Uterus (tissue), 4 donors: ENCODE measurements around the gene KCNQ5. TPM values are rescaled to one million over a fixed set of nuclear protein-coding genes. Genes with fewer than 3 reads are reported as not detected.

Experiments
- DNase-seq, 2 donors: peaks; one replicate each; pipeline ENCODE4 v3.0.0-alpha.2; 2019 to 2020
- H3K27ac ChIP-seq, 2 donors: fragments of 200-600 bp; sonication (generic); 1 replicate in 1 of 2; 2 replicates in 1 of 2; pipeline ENCODE4 v1.5.1; 2016 to 2018
- H3K27me3 ChIP-seq, 2 donors: fragments of 200-600 bp; sonication (generic); one replicate each; pipeline ENCODE4 v1.5.1; 2018 to 2019; ENCODE audit warnings: control low read depth in 1 of 2
- H3K36me3 ChIP-seq, 2 donors: fragments of 200-600 bp; sonication (generic); one replicate each; pipeline ENCODE4 v1.5.1; 2019; ENCODE audit warnings: control low read depth in 1 of 2
- H3K4me1 ChIP-seq, 2 donors: fragments of 200-600 bp; sonication (generic); one replicate each; pipeline ENCODE4 v1.5.1; 2018 to 2019; ENCODE audit warnings: control low read depth in 1 of 2
- H3K4me3 ChIP-seq, 2 donors: fragments of 200-600 bp; sonication (generic); 1 replicate in 1 of 2; 2 replicates in 1 of 2; pipeline ENCODE4 v1.5.1; 2018 to 2019; ENCODE audit warnings: mild to moderate bottlenecking in 1 of 2
- H3K9me3 ChIP-seq, 2 donors: fragments of 200-600 bp; sonication (generic); one replicate each; pipeline ENCODE4 v1.5.1; 2019; ENCODE audit warnings: control low read depth in 1 of 2
- POLR2A ChIP-seq, 2 donors: fragments of 450-650 bp; IDR thresholded peaks; one replicate each; pipeline ENCODE4 v1.6.1; 2016; ENCODE audit warnings: antibody characterized with exemption in 2 of 2, mild to moderate bottlenecking in 1 of 2, moderate library complexity in 1 of 2
- intact Hi-C: fragments of 100-400 bp; cut with DNase I; formaldehyde crosslinking; loops from one replicate; pipeline ENCODE4 v1.15.1; 2023; ENCODE audit warnings: low total_unique reads
- total RNA-seq, 4 donors: library from RNA; depleted of rRNA in 3 of 4; stranded (reverse); fragments of >200 nt in 3 of 4; gene quantifications; one replicate each; pipeline versions ENCODE4 v1.1.0 to v1.2.4, GENCODE V29; 2014 to 2023
- TF ChIP-seq, protein P1 (sequence below), 4 experiments: fragments of 200-600 bp in 2 of 4; fragments of 450-650 bp in 2 of 4; sonication (generic) in 2 of 4; IDR thresholded peaks; one replicate each; pipeline ENCODE4 v1.5.1; 2016 to 2019; ENCODE audit warnings: antibody characterized with exemption in 4 of 4, mild to moderate bottlenecking in 2 of 4, moderate library complexity in 1 of 4
- donor health status: DM: yes; HTN: yes; CAD: no.

Gene KCNQ5
- total RNA-seq, 4 donors from 2014 or later: 0.34 to 2.4 TPM; not detected in 2

DNA sequence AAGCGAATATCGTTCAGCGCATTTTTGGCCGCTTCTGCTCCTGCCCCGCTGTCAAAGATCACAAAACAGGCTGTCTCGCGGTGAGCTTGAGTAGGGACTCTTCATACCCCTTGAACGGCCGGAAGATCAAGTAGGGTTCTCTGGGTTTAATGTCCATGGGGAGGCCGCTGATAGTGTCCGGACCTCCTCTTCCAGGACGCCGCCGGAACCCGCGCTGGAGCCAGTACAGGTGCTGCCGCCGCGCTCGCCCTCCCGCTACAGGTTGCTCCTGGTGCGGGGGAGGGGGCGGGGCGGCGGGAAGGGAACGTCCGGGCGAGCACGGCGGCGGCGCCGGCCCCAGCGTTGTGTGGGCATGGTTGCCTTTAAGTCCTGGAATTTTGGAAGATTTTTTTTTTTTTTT, 536.0 kb downstream of the KCNQ5 start:
- Histone ChIP-seq H3K9me3 (no peaks in the 10 kb centered on the region), H3K27ac (no peak overlapping the region)
- intact Hi-C loops: no loop called here

DNA sequence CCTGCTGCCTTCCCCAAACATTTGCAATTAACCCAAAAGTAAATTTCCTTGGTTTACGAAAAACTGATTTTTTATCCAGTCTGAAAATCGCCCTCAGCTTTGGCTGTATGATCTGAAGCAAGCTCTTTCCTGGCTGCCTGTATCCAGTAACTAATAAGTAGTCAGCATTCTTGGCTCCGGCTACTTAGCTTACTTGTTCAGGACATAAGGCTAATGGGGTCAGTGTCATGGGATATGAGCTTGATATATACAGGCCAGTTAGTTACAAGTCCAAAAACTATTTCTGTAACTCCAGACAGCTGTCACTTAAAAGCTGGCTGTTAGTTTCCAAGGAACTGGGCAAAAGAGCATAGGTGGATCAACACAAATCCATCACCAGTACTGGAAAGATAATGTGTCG, 547.2 kb downstream of the KCNQ5 start:
- no peak overlapping the region for H3K27ac ChIP-seq
- H3K4me3 ChIP-seq: no peak overlapping the region
- no peaks in the 10 kb centered on the region for H3K9me3 ChIP-seq
- H3K36me3 ChIP-seq: no peaks in the 10 kb centered on the region
- DNase-seq: no peak
- TF ChIP-seq, protein P1, sequence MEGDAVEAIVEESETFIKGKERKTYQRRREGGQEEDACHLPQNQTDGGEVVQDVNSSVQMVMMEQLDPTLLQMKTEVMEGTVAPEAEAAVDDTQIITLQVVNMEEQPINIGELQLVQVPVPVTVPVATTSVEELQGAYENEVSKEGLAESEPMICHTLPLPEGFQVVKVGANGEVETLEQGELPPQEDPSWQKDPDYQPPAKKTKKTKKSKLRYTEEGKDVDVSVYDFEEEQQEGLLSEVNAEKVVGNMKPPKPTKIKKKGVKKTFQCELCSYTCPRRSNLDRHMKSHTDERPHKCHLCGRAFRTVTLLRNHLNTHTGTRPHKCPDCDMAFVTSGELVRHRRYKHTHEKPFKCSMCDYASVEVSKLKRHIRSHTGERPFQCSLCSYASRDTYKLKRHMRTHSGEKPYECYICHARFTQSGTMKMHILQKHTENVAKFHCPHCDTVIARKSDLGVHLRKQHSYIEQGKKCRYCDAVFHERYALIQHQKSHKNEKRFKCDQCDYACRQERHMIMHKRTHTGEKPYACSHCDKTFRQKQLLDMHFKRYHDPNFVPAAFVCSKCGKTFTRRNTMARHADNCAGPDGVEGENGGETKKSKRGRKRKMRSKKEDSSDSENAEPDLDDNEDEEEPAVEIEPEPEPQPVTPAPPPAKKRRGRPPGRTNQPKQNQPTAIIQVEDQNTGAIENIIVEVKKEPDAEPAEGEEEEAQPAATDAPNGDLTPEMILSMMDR (IDR thresholded peaks at IDR 0.05): no peak
- no peak for TF ChIP-seq POLR2A (IDR thresholded peaks at IDR 0.05)
- no peaks in the 10 kb centered on the region for H3K4me1 ChIP-seq
- intact Hi-C loops: no loop called here
- H3K27me3 ChIP-seq: no peaks in the 10 kb centered on the region

More for the DNA sequence above, 536.0 kb downstream of the KCNQ5 start:
- DNase-seq: no peak
- Histone ChIP-seq H3K4me1 (no peaks in the 10 kb centered on the region), H3K4me3 (no peak overlapping the region), H3K36me3 (no peaks in the 10 kb centered on the region), H3K27me3 (no peaks in the 10 kb centered on the region)
- TF ChIP-seq, protein P1 (IDR thresholded peaks at IDR 0.05): no peak
- TF ChIP-seq POLR2A (IDR thresholded peaks at IDR 0.05): no peak

DNA sequence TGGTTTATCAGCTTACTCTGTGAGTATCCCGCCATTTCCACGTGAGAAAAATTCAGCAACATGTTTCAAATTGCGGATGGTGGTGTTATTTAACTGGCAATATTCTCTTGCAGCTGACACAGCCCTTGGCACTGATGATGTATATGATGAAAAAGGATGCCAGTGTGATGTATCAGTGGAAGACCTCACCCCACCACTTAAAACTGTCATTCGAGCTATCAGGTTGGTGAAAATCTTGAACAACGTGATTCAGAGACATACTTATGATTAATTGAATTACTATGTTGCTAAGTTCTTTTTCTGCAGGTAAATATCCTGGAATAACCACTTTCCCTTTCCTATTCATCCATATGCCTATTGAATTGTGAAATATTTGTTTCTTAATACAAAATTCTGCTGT, 547.8 kb downstream of the KCNQ5 start:
- Histone ChIP-seq H3K27me3 (no peaks in the 10 kb centered on the region), H3K27ac (no peak overlapping the region), H3K4me3 (no peak overlapping the region), H3K36me3 (no peaks in the 10 kb centered on the region), H3K4me1 (no peaks in the 10 kb centered on the region), H3K9me3 (no peaks in the 10 kb centered on the region)
- intact Hi-C loops: no loop called here
- no peak for TF ChIP-seq POLR2A (IDR thresholded peaks at IDR 0.05)
- TF ChIP-seq, protein P1 (IDR thresholded peaks at IDR 0.05): no peak
- no peak for DNase-seq

DNA sequence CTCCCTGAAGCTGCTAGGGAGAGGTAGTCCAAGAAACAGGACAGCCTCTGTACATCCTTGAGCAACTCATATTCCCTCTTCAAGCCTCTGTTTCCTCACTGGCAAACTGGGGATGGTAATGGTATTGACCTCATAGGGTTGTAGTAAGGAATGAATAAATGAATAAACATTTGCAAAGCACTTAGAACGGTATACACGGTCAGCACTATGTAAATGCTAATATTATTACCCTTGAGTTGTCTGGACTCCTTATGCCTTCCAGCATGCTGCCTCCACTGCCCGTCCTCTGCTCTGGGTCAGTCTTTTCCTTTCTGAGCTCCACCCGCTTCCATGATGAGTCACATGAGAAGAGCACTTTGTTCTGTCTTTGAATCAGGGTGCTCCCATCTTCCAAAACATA, 552.8 kb downstream of the KCNQ5 start:
- Histone ChIP-seq H3K4me3 (no peak overlapping the region), H3K4me1 (no peaks in the 10 kb centered on the region), H3K9me3 (no peaks in the 10 kb centered on the region), H3K27ac (no peak overlapping the region), H3K36me3 (no peaks in the 10 kb centered on the region), H3K27me3 (no peaks in the 10 kb centered on the region)
- TF ChIP-seq, protein P1 (IDR thresholded peaks at IDR 0.05): no peak
- TF ChIP-seq POLR2A (IDR thresholded peaks at IDR 0.05): no peak
- DNase-seq: no peak
- intact Hi-C loops: no loop called here

DNA sequence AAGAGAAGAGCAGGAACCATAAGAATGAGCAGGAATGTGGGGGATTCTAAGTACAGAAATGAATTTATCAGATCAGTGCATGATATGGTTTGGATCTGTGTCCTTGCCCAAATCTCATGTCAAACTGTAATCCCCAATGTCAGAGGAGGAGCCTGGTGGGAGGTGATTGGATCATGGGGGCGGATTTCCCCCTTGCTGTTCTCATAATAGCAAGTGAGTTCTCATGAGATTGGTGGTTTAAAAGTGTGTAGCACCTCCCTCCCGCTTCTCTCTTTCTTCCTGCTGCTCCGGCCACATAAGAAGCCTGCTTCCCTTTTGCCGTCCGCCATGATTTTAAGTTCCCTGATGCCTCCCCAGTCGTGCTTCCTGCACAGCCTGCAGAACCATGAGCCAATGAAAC, 554.2 kb downstream of the KCNQ5 start:
- no peak for DNase-seq

More for the DNA sequence above, 554.2 kb downstream of the KCNQ5 start:
- no peaks in the 10 kb centered on the region for H3K27me3 ChIP-seq
- intact Hi-C loops: no loop called here
- no peaks in the 10 kb centered on the region for H3K4me1 ChIP-seq
- no peak overlapping the region for H3K27ac ChIP-seq
- H3K9me3 ChIP-seq: no peaks in the 10 kb centered on the region
- H3K36me3 ChIP-seq: no peaks in the 10 kb centered on the region
- H3K4me3 ChIP-seq: no peak overlapping the region
- TF ChIP-seq, protein P1 (IDR thresholded peaks at IDR 0.05): no peak
- TF ChIP-seq POLR2A (IDR thresholded peaks at IDR 0.05): no peak
